Ramos (cell line): ENCODE measurements around the gene DUS1L.

ENCODE experiments used
- in situ Hi-C: fragments of 300-500 bp; cut with MboI; formaldehyde crosslinking; loops from one replicate; pipeline ENCODE4 v1.14.3; 2022; ENCODE audit warnings: low sequenced_read_pairs; ENCODE audit not compliant: unreplicated experiment

Gene DUS1L

GRCh38 chr17:82077617-82078358 is 12.2 kb upstream of the DUS1L start:
- in situ Hi-C loops: no loop called here

GRCh38 chr17:82076785-82077591 is 11.4 kb upstream of the DUS1L start:
- in situ Hi-C loops: no loop called here

- in situ Hi-C loops: no loop called here
Observed at GRCh38 chr17:82076018-82076784, 10.6 kb upstream of the DUS1L start.

- in situ Hi-C loops: no loop called here
Observed at GRCh38 chr17:82073446-82073845, 7.8 kb upstream of the DUS1L start.

GRCh38 chr17:82072827-82073226 is 7.2 kb upstream of the DUS1L start:
- in situ Hi-C loops: no loop called here

- in situ Hi-C loops: no loop called here
Observed at GRCh38 chr17:82070611-82071010, 5.0 kb upstream of the DUS1L start.

GRCh38 chr17:82065193-82065637 is 389 bp downstream of the DUS1L start:
- in situ Hi-C loops: no loop called here

GRCh38 chr17:82064433-82065192 is 991 bp downstream of the DUS1L start:
- in situ Hi-C loops: no loop called here

GRCh38 chr17:82063424-82064415 is 1.9 kb downstream of the DUS1L start:
- in situ Hi-C loops: no loop called here

- in situ Hi-C loops: no loop called here
Observed at GRCh38 chr17:82062984-82063368, 2.6 kb downstream of the DUS1L start.

GRCh38 chr17:82062076-82062983 is 3.3 kb downstream of the DUS1L start:
- in situ Hi-C loops: no loop called here

GRCh38 chr17:82061047-82061925 is 4.3 kb downstream of the DUS1L start:
- in situ Hi-C loops: no loop called here

GRCh38 chr17:82060614-82061013 is 5.0 kb downstream of the DUS1L start:
- in situ Hi-C loops: no loop called here

- in situ Hi-C loops: no loop called here
Observed at GRCh38 chr17:82060001-82060380, 5.6 kb downstream of the DUS1L start.

- in situ Hi-C loops: no loop called here
Observed at GRCh38 chr17:82059272-82060000, 6.2 kb downstream of the DUS1L start.

GRCh38 chr17:82058855-82059249 is 6.8 kb downstream of the DUS1L start:
- in situ Hi-C loops: no loop called here
